ENCODE measurements around the gene FAM50A. TPM values are rescaled to one million over a fixed set of nuclear protein-coding genes. Genes with fewer than 3 reads are reported as not detected.
A peak's percentile ranks its signal among the peaks of the same experiment; 100 is the strongest.

Gene FAM50A
- total and polyA plus RNA-seq, 8 donors: 21.2 to 128 (median 23.0) TPM

GRCh38 chrX:154439841-154440240 lies 4.1 kb upstream of the FAM50A start:
- WGBS, 2 donors: 88 to 90% methylated on average over 18 of the region's 18 CpGs
- DNase-seq (no peak), ATAC-seq (no peak), FAIRE-seq (no peak)
- Histone ChIP-seq H3K27ac (no peak overlapping the region), H3K36me3 (no peaks in the 10 kb centered on the region), H3K9me3 (no peaks in the 10 kb centered on the region), H3K27me3 (no peaks in the 10 kb centered on the region), H3K4me3 (no peak overlapping the region), H3K4me1 (no peaks in the 10 kb centered on the region)
- no peak for TF ChIP-seq CTCF (IDR thresholded peaks at IDR 0.05)
- intact Hi-C loops (cut with DNase I): no loop called here

- no peak for ATAC-seq
- Histone ChIP-seq H3K9me3 (no peaks in the 10 kb centered on the region), H3K4me3 (no peak overlapping the region), H3K27ac (no peak overlapping the region), H3K4me1 (no peaks in the 10 kb centered on the region), H3K36me3 (no peaks in the 10 kb centered on the region), H3K27me3 (no peaks in the 10 kb centered on the region)
- 84 to 89% methylated on average over 17 of the region's 17 CpGs for WGBS, 2 donors
- peak in 1 of 6 donors; percentile 44 for DNase-seq
- no peak for TF ChIP-seq CTCF (IDR thresholded peaks at IDR 0.05)
- FAIRE-seq: no peak
- intact Hi-C loops (cut with DNase I): no loop called here
Observed at GRCh38 chrX:154440623-154441357, 3.2 kb upstream of the FAM50A start.

GRCh38 chrX:154441564-154441963 lies 2.4 kb upstream of the FAM50A start:
- Histone ChIP-seq H3K27ac (no peak overlapping the region), H3K4me3 (no peak overlapping the region), H3K4me1 (no peaks in the 10 kb centered on the region), H3K9me3 (no peaks in the 10 kb centered on the region), H3K36me3 (no peaks in the 10 kb centered on the region), H3K27me3 (no peaks in the 10 kb centered on the region)
- DNase-seq (peak in 1 of 6 donors; percentile 40), ATAC-seq (no peak), FAIRE-seq (no peak)
- TF ChIP-seq CTCF (IDR thresholded peaks at IDR 0.05): no peak
- intact Hi-C loops (cut with DNase I): no loop called here
- 89 to 91% methylated on average over 11 of the region's 11 CpGs for WGBS, 2 donors

- FAIRE-seq: no peak
- intact Hi-C loops (cut with DNase I): no loop called here
- H3K36me3 ChIP-seq: no peaks in the 10 kb centered on the region
Observed at GRCh38 chrX:154441984-154442707, 1.8 kb upstream of the FAM50A start.

More at GRCh38 chrX:154441984-154442707, 1.8 kb upstream of the FAM50A start:
- ATAC-seq: no peak
- Histone ChIP-seq H3K27ac (no peak overlapping the region), H3K4me3 (no peak overlapping the region), H3K9me3 (no peaks in the 10 kb centered on the region), H3K27me3 (no peaks in the 10 kb centered on the region), H3K4me1 (no peaks in the 10 kb centered on the region)
- TF ChIP-seq CTCF (IDR thresholded peaks at IDR 0.05): no peak
- 77 to 81% methylated on average over 21 of the region's 21 CpGs for WGBS, 2 donors
- peak in 3 of 6 donors; percentile 55 to 69 (median 66) for DNase-seq

All from pancreas (tissue), 10 donors.